Measurements from ENCODE around the gene TTLL5.
"Not testable (repeated sequence)": the region's sequence is repeated elsewhere in the genome, so short reads cannot be mapped to it uniquely, and the experiment has no call there.

Gene TTLL5

DNA sequence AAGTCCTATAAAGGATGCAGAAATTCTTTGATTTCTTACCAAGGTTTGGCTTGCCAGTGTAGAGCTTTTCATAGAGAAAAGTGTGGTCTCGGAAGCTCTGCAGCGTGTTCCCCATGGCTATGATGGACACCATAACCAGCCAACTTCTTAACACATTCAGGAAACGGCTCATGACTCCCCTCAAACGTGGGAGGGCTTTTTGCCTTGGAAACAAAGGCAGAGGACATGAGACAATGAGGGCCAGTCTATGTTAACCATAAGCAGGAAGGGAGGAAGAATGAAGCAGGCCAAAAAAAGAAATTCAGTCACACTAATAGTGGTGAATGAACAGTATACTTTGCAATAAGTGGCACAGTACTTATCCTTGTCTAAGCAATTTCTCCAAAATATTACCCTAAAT lies 3.7 kb upstream of the TTLL5 start:
- no peak for FAIRE-seq
- TF ChIP-seq POLR2A (IDR thresholded peaks at IDR 0.05; ENCODE audit: low read depth, low read length), result no peak
- no peak for DNase-seq (ENCODE audit: insufficient read length, low spot score)

DNA sequence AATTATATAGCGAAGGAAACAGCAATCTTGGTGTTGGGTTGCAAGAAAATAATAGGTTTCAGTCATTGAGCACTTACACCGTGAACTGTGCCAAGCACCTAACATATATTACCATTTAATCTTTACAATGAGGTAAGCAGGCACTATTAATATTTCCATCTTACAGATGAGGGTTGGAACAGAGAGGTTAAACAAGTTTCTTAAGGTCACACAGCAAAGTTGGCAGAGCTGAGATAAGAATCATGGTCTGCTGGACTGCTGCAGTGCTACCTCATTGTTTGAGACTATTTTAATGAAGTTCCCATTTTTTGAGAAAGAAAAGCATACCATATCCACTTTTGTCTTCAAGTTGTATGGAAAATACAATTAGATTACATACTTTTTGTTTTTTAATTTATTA lies 2.1 kb upstream of the TTLL5 start:
- no peak for FAIRE-seq
- no peak for DNase-seq (ENCODE audit: insufficient read length, low spot score)
- TF ChIP-seq POLR2A (IDR thresholded peaks at IDR 0.05; ENCODE audit: low read depth, low read length), result no peak

DNA sequence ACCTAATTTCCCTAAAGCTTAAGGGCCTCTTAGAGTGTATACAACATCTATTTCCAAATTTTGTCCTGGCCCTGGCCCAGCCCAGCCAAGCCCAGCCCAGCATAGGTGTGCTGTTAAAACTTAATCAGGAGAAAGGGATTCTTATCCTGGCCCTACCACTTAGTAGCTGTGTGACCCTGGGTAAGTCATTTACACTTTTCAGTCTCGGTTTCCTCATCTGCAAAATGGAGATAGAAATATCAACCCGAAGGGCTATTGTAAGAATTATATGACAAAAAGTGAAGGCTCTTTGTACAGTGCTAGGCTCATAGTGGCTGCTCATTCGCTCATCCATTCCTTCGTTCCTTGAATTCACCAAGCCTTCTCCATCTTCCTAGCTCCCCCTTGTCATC lies 812 bp upstream of the TTLL5 start:
- no peak for TF ChIP-seq POLR2A (IDR thresholded peaks at IDR 0.05; ENCODE audit: low read depth, low read length)
- DNase-seq (ENCODE audit: insufficient read length, low spot score) (no peak), FAIRE-seq (no peak)

DNA sequence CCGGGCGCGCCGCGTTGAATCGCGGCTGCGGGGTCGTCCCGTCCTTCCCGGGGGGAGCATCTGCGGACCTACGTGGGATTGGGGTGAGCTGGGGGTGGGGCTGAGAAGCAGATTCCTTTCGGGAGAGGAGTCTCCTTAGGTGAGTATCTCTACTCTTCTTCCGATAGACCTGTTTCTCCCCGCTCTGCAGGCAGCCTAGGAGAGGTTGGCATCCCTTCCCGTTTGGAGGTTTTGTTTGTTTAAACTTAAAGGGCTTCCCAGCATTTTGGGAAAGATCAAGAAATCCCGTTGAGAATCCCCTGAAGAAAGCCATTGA lies 411 bp downstream of the TTLL5 start:
- no peak for DNase-seq (ENCODE audit: insufficient read length, low spot score)

DNA sequence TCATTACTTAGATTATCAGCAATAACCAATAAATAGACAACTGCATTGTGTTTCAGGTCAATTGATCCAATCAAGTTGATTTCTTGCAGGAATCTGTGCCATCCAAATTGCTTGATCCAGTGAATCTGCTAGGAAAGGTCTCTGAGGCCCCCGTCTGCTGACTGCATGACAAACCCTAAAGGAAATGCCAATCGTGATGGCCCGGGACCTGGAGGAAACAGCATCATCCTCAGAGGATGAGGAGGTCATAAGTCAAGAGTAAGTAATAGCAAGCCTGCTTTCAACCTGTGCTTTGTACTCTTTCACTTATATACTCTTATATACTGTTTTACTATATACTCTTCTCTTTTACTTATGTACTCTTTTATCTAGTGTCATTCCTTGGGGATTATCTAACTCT lies 1.9 kb downstream of the TTLL5 start:
- no peak for TF ChIP-seq POLR2A (IDR thresholded peaks at IDR 0.05; ENCODE audit: low read depth, low read length)
- no peak for FAIRE-seq
- no peak for DNase-seq (ENCODE audit: insufficient read length, low spot score)

More for the DNA sequence above, 411 bp downstream of the TTLL5 start:
- TF ChIP-seq POLR2A (IDR thresholded peaks at IDR 0.05; ENCODE audit: low read depth, low read length), result no peak
- no peak for FAIRE-seq

DNA sequence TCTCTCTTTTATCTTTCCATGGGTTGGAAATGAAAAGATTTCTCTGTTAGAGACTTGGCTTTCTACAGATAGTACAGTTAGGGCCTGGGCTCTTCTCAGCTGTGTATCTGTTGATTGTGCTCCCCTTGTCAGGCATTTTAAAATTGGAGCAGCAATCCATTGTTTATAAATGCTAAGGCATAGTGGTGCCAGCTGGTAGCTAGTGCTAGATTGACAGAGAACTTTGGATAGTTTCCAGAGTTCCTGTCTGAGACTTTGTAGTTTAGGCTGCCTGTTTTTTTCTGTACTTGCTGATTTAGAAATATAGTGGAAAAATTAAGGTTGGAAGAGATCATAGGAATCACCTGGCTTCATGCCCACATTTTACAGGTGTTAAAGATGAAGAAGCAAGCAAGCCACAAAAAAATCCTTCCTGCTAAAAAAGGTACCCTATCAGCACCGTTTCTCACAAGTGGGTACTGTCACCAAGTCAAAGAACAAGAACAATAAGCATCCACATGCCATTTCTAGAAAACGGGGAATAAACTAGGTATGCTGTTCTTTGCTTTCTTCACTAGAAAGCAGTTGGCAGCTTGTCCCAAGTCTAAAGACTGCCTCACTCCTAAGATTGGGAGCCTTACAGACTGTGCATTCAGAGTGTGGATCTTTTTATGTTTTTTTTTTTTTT lies 6.2 kb downstream of the TTLL5 start:
- DNase-seq (ENCODE audit: insufficient read length, low spot score) (no peak), FAIRE-seq (no peak)
- no peak for TF ChIP-seq POLR2A (IDR thresholded peaks at IDR 0.05; ENCODE audit: low read depth, low read length)

DNA sequence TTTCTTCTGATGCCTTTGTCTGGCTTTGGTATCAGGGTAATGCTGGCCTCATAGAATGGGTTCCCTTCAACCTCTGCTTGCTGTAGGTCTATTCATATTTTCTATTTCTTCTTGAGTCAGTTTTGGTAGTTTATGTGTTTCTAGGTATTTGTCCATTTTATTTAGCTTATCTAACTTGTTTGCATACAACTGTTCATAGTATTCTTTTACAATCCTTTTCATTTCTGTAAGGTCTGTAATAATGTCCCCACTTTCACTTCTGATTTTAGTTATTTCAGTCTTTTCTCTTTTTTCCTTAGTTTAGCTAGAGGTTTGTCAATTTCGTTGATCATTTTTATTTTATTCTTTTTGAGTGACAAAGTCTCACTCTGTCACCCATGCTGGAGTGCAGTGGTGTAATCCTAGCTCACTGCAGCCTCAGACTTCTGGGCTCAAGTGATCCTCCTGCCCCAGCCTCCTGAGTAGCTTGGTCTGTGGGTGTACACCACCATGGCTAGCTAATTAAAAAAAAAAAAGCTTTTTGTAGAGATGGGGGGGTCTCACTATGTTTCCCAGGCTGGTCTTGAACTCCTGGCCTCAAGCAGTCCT lies 11.7 kb downstream of the TTLL5 start:
- no peak for FAIRE-seq
- TF ChIP-seq POLR2A (IDR thresholded peaks at IDR 0.05; ENCODE audit: low read depth, low read length), result no peak
- DNase-seq (ENCODE audit: insufficient read length, low spot score), result no peak

DNA sequence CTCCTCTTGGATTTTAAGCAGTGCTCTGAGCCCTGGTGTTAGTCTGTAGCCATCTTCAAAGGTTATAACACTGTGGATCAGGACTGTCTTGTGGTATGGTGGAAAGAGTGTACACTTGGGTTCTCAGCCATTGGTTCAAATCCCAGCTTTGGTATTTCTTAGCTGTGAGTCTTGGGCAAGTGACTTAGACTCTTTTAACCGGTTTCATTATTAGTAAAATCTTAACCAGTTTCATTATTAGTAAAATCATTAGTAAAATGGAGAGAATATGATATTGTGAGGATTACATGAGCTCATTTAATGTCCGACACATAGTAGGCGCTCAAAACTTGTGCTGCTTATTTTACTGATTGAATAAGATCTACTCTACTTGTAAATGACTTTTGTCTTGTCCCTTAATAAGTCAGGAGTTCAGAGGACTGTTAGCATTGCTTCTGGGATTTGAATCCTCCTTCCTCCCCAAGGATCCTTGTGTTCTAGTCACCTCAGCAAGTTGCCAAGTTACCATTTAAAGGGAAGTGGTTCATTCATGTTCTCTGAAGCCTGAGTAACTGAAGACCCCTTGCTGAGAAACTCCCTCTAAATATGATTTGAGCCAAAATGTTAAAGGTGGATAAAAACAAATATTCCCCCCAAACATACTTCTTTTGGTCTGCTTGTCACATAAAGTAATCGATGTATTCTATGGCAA lies 12.4 kb downstream of the TTLL5 start:
- FAIRE-seq (no peak), DNase-seq (ENCODE audit: insufficient read length, low spot score) (no peak)
- TF ChIP-seq POLR2A (IDR thresholded peaks at IDR 0.05; ENCODE audit: low read depth, low read length), result no peak

DNA sequence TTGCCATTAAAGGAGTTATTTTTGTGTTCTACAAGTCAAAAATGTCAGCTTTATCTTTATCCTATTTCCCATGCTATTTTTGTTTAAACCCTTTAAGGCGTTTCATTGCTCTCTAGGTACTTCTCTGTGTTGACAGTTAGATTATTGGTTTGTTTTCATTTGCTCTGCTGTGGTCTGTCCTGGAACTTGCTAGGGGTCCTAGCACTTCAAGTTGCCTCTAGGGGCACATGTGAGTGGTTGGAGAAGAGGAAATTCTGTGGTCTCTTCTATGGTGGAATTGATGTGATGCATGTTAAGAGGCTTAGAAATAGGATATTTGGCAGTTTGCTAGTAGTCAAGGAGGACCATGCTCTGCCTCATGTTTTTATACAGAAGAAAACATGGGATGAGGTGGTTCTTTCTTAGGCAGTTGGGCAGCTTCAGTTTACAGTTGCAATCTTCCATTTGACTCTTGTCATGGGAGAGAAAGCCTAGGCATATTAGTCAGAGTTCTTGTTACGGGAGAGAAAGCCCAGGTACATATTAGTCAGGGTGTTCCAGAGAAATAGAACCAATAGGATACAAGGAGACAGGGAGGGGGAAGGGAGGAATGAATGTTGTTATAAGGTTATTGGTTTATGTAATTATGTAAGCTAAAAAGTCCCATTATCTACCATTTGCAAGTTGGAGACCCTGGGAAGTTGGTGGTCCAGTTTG lies 14.4 kb downstream of the TTLL5 start:
- DNase-seq (ENCODE audit: insufficient read length, low spot score) (no peak), FAIRE-seq (no peak)
- TF ChIP-seq POLR2A (IDR thresholded peaks at IDR 0.05; ENCODE audit: low read depth, low read length), result no peak

DNA sequence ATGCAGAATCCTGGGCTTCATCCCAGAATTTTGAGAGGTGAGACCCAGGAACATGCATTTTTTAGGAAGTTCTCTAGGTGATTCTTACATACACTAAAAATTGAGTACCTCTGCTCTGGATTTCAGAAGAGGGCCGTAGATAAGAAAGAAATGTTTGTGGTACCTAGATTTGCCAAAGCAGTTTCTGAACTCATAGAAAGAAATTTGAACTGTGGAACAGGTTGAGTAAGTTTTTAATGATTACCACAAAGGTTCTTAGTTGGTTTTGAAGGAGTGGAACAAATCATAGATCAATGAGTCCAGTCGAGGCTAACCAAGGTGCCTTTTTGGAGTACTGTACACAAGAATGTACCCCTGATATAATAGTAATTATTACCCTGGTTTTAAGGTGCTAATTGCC lies 24.9 kb downstream of the TTLL5 start:
- no peak for TF ChIP-seq POLR2A (IDR thresholded peaks at IDR 0.05; ENCODE audit: low read depth, low read length)
- FAIRE-seq (no peak), DNase-seq (ENCODE audit: insufficient read length, low spot score) (no peak)

DNA sequence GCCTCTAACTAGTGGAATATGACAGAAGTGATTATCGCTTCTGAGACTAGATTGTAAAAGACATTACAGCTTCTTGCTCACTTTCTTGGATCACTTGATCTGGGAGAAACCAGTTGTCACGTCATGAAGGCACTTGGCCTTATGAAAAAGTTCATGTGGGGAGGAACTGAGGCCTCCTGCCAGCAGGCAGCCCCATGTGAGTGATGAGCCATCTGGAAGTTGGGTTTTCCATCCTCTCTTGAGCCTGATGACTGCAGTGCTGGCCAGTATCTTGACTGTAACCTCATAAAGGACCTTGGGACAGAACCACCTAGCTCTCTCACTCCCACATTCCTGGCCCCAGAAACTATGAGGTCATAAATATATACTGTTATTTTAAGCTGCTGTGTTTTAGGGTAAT lies 28.0 kb downstream of the TTLL5 start:
- TF ChIP-seq POLR2A (IDR thresholded peaks at IDR 0.05; ENCODE audit: low read depth, low read length), result no peak
- FAIRE-seq, result no peak
- no peak for DNase-seq (ENCODE audit: insufficient read length, low spot score)

DNA sequence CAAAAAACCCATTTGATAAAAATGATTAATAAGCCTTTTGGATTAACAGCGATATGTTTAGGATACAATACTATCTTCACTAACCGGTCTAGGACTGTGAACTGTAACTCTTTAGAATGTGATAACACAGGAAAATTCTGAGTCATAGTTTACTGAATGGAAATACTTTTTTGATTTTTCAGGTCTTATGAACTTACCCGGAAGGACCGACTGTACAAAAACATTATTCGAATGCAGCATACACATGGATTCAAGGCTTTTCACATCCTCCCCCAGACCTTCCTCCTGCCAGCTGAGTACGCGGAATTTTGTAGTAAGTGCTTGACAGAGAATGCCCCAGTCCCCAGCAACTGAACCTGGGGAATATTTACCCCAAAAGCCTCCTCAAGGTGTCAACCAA lies 29.0 kb downstream of the TTLL5 start:
- no peak for DNase-seq (ENCODE audit: insufficient read length, low spot score)
- FAIRE-seq, result no peak
- TF ChIP-seq POLR2A (IDR thresholded peaks at IDR 0.05; ENCODE audit: low read depth, low read length), result no peak

DNA sequence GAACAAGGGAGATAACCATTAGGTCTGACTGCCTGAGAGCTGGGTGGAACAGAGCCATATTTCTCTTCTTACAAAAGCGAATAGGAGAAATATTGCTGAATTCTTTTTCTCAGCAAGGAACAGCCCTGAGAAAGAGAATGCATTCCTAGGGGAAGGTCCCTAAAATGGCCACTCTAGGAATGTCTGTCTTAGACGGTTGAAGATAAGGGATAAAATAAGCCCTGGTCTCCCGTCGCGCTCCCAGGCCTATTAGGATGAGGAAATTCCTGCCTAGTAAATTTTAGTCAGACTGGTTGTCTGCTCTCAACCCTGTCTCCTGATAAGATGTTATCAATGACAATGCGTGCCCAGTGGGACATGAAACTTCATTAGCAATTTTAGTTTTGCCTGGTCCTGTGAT lies 34.0 kb downstream of the TTLL5 start:
- DNase-seq (ENCODE audit: insufficient read length, low spot score); FAIRE-seq: not testable (repeated sequence)

DNA sequence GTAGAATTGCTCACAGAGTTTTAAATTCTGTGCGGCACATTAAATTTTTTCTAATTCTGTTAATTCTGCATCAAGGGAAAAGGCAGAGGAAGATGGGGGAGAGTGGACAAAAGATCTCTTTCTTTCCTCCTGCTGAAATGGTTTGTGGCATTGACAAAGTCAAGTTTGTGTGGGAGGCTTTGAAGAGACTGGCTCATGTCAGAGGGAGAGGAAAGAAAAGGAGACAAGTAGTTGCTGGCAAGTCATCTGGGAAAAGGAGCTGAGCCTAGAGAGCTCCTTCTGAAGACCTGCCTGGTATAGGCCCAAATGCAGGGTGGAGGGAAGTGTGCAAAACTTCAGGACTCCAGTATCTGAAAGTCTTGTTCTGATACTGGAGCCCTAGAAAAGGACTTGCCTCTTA lies 36.3 kb downstream of the TTLL5 start:
- no peak for TF ChIP-seq POLR2A (IDR thresholded peaks at IDR 0.05; ENCODE audit: low read depth, low read length)
- FAIRE-seq (no peak), DNase-seq (ENCODE audit: insufficient read length, low spot score) (no peak)

DNA sequence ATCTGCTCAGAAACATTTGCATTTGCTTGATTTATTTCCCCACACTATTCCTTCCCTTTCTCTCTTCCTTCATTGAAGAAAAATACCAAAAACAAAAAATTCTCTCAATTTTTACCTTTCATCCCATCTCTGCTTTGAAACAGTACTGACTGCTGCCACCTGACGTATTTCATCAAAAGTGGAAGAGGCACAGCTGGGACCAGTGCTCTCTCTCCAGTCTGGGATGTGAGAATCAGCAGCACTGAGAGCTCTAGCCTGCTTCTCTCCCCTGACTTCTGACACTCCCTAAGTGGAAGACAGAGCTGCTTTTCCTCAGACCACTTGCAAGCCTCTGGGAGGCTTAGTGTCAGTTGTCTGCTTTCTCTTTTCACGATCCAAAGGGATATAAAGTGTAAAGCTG lies 36.9 kb downstream of the TTLL5 start:
- DNase-seq (ENCODE audit: insufficient read length, low spot score), result no peak

More for the DNA sequence above, 36.9 kb downstream of the TTLL5 start:
- no peak for TF ChIP-seq POLR2A (IDR thresholded peaks at IDR 0.05; ENCODE audit: low read depth, low read length)
- FAIRE-seq, result no peak

Data from H54 (cell line).